T-helper 1 cell treated with Interleukin-12 subunit alpha and Interleukin-12 subunit beta and Interleukin-4 antibody, amounts not matched to agents 30 ng/mL and 1 ng/mL, for 36 hours (primary cell): Measurements from ENCODE around the gene ITGA11. TPM values are rescaled to one million over a fixed set of nuclear protein-coding genes. Genes with fewer than 3 reads are reported as not detected.
"Not testable (repeated sequence)": the region's sequence is repeated elsewhere in the genome, so short reads cannot be mapped to it uniquely, and the experiment has no call there.

Experiments
- intact Hi-C: fragments of 100-400 bp; cut with micrococcal nuclease; formaldehyde crosslinking; loops from one replicate; pipeline ENCODE4 v1.15.1; 2024
- total RNA-seq: library from RNA; stranded (reverse); gene quantifications from 2 replicates; pipeline ENCODE4 v1.2.3, GENCODE V29; 2022

ITGA11 gene
- total RNA-seq, 1 donor from 2014 or later: 1.7 TPM

DNA sequence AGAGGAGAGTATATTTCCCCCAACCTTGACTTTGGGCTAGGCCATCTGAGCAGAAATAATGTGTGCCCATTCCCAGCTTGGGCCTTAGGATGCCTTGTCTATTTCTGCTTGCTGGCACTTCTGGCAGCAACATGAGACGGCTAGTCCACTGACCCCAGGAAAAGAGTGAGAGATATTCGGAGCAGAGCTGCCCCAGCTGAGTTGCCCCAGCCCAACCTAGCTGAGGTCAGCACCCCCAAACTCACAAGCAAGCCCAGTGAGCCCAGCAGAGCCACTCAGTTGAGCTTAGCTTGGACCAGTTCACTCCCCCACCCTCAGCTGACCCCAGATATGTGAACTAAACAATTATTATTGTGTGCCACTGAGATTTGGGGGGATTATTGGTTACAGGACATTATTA is 20.2 kb downstream of the ITGA11 start:
- intact Hi-C loops: no loop called here

DNA sequence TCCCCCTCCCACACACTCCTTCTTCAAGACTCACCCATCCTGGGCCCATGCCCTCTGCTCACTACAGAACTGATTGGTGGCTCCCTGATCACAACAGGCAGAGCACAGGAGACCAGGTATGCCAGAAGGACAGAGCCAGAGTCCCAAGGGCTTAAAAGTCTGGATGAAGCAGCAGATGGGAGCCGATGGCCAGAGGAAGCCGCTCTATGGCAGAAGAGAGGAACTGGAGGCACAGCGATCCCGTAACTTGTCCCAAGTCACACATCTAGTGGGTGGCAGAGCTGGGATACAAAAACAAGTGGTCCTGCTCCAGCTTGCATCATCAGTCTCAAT is 20.7 kb downstream of the ITGA11 start:
- intact Hi-C loops: no loop called here

- intact Hi-C loops: no loop called here
Measured at GRCh38 chr15:68410466-68411342, 21.3 kb downstream of the ITGA11 start.

DNA sequence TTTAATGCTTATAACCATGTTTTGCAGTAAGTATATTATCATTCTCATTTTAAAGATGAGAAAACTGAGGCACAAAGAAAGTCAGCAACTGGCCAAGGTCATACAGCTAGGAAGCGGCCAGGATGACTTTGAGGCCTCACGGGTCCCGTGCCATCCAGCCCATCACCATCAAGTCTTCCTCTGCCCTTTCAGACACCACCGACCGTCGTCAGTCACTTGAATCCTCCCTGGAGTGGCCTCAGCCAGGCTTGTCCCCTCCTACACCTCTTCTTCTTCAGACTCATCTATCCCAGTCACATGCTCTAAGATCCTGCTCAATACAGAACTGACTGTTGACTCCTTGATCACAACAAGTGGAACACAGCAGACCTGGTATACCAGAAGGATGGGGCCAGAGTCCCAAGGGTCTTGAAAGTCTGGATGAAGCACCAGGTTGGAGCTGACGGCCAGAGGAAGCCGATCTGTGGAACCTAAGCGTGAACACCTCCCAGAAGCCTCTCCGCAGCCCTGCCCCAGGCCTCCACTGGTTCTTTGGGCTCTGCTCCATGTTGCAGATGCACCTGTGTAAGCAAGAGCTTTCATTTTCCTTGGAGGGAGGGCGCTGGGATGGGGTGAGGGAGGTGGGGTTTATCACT is 22.1 kb downstream of the ITGA11 start:
- intact Hi-C loops: no loop called here

- intact Hi-C loops: no loop called here
Measured at GRCh38 chr15:68408971-68409370, 23.0 kb downstream of the ITGA11 start.

- intact Hi-C loops: no loop called here
Measured at GRCh38 chr15:68407886-68408881, 23.8 kb downstream of the ITGA11 start.

- intact Hi-C loops: no loop called here
Measured at GRCh38 chr15:68407141-68407885, 24.6 kb downstream of the ITGA11 start.

DNA sequence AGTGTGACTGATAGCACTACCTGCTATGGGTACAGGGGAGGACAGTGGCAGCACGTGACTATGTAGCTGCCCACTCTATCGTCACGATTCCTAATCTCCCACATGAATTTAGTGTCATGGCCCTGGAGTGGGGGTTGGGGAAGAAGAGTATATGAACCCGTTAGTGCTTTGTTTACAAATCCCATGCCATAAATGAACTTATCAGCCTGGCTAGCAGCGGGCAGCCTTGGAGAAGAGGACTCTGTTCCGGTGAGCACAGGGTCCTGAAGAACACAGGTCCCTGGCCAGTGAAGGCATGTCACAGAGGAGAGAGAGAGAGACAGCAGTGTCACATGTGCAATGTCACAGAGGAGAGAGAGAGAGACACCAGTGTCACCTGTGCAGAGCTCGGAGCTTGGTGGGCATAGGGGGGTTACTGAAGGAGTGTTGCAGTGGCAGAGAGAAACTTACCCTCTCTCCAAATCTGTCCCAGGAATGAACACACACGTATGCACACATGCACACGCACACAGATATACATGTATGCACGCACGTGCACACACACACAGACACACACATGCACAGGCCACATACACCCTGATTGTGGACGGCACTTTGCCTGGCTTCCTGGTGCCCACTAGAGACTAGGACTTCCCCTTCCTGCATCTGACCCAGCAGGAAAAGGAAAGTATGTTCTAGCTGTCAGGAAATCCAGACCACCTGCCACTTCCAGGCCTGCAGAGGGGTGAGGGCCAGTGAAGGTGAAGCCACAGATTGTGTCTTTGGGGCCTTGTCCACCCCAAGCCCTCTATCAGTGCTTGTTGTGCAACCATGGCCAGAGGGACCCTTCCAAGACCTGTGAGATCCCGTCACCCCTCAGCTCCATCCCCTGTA is 26.3 kb downstream of the ITGA11 start:
- intact Hi-C loops: no loop called here

DNA sequence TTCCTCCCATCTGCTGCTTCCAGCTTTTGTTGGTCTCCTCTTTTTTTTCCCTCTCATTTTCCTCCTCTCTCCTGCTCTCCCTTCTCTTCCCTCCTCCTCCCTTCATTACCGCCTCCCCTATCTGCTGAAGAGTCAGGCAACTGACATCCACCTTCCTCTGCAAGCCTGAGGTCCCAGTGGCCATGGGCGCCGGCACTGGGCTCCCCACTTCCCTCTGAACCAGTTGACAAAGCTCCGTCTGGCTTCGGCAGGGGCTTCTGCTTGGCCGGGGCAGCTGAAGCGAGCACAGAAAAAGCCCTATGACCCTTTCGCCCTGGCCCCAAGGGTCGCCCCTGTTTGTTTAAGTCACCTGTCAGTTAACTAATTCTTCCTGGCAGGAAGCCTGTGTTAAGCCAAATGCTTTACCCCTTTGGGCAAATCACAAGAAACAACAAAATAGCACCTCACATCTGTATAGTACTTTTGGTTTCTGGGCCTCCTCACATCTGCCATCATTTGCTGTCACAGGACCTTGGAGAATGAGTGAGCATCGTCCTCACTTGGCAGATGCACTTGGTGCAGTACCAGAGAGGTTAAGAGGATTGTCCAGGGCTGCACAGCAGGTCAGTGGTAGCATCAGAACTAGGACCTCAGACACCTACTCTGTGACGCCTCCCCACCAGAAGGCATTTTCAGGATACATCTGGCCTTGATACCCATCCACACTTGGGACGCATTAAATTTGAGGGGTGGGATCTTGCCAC is 27.7 kb downstream of the ITGA11 start:
- intact Hi-C loops: loop anchor here (5.0 kb wide), 1 partner anchor 123 kb away; no protein-coding TSS in a partner anchor

- intact Hi-C loops: loop anchor here (5.0 kb wide), 1 partner anchor 124 kb away; no protein-coding TSS in a partner anchor
Measured at GRCh38 chr15:68403161-68403941, 28.6 kb downstream of the ITGA11 start.

DNA sequence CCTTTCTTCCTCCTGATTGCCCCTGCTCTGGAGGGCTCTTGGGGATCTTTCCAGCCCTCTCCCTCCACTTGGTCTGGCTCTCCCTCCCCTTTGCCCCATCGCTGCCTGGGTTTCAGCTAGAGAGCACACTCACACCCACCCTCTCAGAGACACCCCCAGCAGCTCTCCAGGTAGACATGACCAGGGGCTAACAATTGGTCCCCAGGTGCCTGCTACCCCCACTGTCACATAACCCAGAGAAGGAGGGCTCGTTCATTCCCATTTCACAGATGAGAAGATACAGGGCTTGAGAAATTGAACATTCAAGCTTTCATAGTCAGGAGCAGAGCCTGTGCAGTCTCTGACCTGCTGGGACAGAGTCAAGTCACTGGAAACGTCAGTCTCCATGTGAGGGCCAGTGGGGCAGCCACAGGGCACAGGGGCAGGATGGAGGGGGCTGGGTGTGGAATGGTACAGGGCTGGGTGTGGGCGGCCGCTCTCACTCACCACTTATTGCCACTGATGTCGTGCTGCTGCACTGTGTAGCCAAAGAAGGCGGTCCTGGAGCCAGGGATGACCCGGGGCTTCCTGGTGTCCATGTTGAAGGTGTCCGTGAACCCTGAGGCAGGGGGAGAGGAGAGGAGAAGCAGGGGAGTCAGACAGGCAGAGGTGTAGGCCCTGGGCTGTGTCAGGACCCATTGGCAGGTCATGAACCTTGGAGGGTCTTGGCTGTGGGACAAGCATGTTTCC is 29.4 kb downstream of the ITGA11 start:
- intact Hi-C loops: loop anchor here (5.0 kb wide), 1 partner anchor 125 kb away; no protein-coding TSS in a partner anchor

DNA sequence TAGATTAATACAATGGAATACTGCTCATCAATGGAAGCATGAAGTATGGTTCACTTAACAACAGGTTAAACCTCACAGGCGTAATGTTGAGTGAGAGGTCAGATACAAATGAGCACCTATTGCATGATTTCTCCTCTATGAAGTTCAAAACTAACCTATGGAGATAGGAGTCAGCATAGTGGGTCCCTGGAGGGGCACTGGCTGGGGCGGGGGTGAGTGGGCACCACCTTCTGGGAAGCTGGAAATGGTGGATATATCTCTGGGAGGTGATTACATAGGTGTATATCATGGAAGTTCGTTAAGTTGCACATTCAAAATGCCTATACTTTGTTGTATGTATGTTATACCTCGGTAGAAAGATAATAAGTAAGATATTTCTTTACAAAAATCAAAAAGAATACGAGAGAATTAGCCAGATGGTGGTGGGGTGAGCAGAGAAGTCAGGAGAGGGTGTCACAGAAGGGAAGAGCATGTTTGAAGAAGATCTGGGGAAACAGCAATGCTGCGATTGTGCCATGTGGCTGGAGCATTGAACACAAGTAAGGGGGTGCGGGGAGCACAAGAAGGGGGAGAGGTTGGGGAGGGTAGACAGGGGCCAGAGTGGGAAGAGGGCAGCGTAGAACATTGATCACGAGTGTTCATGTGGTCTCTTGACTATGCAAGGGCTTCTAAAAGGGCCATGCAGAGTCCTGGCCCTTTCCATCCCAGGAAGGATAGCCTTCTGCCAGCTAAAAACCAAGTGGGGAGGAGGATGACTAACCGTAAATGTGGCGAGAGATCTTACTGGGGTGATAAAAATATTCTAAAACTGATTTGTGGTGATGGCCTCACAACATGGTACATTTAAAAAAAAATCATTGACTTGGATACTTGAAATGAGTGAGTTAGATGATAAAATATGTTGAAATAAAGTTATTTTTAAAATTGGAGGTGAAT is 30.2 kb downstream of the ITGA11 start:
- intact Hi-C loops: loop anchor here (5.0 kb wide), 1 partner anchor 126 kb away; no protein-coding TSS in a partner anchor

GRCh38 chr15:68400066-68400456 is 31.9 kb downstream of the ITGA11 start:
- intact Hi-C loops: loop anchor here (5.0 kb wide), 1 partner anchor 127 kb away; no protein-coding TSS in a partner anchor

- intact Hi-C loops: loop anchor here (5.0 kb wide), 1 partner anchor 128 kb away; no protein-coding TSS in a partner anchor
Measured at GRCh38 chr15:68399096-68400065, 32.6 kb downstream of the ITGA11 start.

- intact Hi-C loops: not testable (repeated sequence)
Measured at GRCh38 chr15:68397999-68398398, 34.0 kb downstream of the ITGA11 start.
